Fibroblast of skin of left biceps (primary cell): Measurements from ENCODE around the gene DUOX2.
"Not testable (repeated sequence)": the region's sequence is repeated elsewhere in the genome, so short reads cannot be mapped to it uniquely, and the experiment has no call there.

ENCODE experiments used
- DNase-seq, 2 experiments: peaks; one replicate each; pipeline ENCODE4 v3.0.0-alpha.2; 2013; ENCODE audit warnings: low read depth in 2 of 2

Gene DUOX2

GRCh38 chr15:45118996-45119395, 5.0 kb upstream of the DUOX2 start:
- DNase-seq, result no peak

DNA sequence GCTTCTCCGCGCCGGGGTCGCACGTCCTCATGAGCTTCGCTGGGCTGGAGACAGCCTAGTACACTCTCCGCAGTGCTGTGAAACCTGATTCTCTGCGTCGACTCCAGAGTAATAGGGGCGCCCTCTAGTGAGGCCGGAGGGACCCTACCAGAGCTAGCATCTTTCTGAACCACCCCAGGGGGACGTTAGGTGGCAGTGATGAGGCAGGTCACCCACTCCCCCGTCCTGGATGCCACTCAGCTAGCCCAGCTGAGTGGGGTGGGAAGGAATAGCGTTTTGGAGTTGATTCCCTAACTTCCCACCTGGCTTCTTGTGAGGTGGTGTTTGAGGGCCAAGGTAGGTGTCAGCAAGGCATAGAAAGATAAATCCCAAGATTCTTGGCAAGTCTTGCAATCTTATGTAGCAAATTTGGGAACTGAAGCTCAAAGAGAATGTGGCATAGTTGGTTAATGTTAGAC, 4.2 kb upstream of the DUOX2 start:
- peak; percentile 64 to 67 for DNase-seq

- no peak for DNase-seq
Measured at GRCh38 chr15:45117308-45118130, 3.5 kb upstream of the DUOX2 start.

GRCh38 chr15:45116482-45117307, 2.7 kb upstream of the DUOX2 start:
- no peak for DNase-seq

GRCh38 chr15:45116006-45116481, 2.1 kb upstream of the DUOX2 start:
- no peak for DNase-seq

DNA sequence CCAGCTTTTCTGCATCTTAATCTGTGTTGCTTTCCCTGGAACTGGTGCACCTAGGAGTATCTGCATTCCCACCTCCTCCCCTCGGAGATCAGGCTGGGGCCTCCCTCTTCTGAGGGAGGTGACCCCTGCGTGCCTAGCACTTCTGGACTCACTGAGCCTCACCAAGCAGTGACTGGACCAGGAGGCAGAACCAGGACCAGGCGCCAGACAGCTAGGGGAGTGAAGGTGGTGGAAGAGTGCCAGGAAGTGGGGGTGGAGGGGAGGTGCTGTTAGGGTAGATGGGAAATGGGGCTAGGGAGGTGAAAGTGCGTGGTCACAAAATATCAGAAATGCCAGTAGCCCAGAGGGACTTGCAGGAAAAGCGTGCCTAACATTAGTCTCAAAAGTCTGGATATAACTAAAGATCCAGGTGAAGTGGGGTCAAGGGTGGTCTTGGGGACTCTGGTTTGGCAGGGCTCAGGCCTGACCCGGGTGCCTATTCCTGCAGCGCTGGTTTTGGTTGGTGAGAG, 1.4 kb upstream of the DUOX2 start:
- DNase-seq, result no peak

- DNase-seq, result no peak
Measured at GRCh38 chr15:45114751-45115085, 746 bp upstream of the DUOX2 start.

DNA sequence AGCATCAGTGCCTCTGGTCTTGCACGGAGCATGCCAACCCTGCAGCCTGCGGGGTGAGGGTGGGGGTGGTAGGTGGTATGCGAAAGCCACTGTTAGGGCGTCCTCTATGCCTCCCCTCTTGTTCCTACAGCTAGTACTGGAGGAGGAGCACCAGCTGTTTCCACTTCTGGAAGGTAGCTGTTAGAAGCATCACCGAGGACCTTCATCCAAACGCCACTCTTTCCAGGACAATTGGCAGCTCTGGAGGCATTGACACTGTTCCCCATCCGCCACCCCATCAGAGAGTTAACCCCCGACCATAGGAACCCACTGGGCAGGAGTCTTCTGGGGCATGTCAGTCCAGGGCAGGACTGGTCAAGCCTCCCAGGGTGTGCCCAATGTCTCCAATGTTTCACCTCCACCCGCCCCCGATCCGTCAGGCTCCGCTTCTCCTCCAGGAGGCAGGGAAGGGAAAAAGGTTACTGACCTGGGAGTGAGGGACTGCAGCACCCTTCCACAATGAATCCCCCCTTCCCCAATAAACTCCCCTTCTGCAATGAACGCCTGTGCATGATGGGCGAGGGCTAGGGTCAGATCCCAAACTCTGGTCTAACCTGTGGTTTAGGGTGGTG, 487 bp downstream of the DUOX2 start:
- DNase-seq, result no peak

DNA sequence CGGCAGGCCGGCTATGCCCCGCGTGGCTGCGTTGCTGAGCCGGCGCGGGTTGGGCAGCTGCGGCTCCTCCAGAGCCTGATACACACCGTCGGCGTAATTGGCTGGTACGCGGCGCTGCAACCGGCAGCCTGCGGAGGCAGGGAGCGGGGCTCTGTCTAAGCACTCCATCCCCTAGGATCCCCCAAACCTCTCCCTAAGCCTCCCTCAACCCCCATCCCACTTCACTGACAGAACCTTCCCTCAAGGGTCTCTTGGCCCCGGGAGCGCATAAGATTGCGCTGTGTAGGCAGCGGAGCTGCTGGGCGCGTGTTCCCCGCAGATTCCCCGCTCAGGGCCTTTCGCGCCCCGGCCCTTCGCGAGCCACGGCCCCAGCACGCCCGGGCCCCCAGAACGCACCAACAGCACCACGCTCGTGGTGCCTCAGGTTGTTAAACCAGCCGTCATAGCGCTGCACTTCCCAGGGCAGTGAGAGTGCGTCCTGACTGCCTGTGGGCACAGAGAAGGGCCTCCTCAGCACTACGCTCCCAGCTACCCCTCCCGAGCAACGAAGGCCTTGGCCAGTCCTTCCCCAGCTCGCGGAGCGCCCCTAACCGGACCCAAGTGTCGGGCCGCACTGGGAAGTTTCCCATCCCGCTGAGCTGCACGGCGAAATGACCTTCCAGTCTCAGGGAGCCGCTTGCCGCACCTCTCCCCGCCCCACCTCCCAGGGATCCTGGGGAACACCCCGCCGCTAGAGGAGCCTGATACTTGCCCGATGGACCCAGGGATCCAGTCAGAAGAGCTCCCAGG, 1.2 kb downstream of the DUOX2 start:
- no peak for DNase-seq

- no peak for DNase-seq
Measured at GRCh38 chr15:45112143-45112590, 1.8 kb downstream of the DUOX2 start.

- DNase-seq, result no peak
Measured at GRCh38 chr15:45111390-45112142, 2.4 kb downstream of the DUOX2 start.

GRCh38 chr15:45110256-45110820, 3.6 kb downstream of the DUOX2 start:
- no peak for DNase-seq

GRCh38 chr15:45107941-45108630, 5.9 kb downstream of the DUOX2 start:
- no peak for DNase-seq

GRCh38 chr15:45106002-45106790, 7.8 kb downstream of the DUOX2 start:
- no peak for DNase-seq

DNA sequence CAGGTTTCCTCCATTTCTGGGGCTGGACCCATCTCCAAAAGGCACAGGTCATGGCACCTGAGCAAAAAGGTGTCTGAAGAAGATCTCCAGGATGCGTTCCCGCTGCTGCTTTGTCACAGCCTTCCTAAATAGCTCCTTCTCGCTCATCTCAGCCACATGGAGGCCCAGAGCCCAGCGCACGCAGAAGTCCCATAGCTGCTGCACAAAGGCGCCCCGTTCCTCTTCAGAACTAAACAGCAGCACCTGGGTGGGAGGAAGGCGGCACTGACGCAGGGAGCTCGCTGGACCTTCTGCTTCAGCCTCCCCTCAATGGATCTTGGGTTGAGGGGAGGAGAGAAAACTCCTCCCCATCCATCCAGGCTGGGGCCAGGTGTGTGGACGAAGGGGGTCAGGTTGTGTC, 8.4 kb downstream of the DUOX2 start:
- DNase-seq, result no peak

DNA sequence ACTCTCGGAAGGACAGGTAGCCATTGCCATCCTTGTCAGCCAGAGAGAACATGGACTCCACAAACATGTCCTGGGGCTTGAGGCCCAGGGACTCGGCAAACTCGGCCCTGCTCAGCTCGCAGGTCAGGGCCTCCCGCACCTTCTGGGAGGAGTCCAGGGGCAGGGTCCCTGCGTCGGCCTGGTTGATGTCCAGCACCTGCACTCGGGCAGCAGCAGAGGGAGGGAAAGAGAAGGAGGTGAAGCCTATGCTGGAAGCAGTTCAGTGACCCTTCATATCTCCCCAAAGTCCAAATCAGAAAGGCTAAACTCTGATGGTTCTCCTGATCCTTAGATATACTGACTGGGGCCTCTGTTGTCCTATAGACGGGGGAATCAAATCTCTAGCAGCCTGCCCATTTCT, 9.8 kb downstream of the DUOX2 start:
- not testable (repeated sequence) for DNase-seq

DNA sequence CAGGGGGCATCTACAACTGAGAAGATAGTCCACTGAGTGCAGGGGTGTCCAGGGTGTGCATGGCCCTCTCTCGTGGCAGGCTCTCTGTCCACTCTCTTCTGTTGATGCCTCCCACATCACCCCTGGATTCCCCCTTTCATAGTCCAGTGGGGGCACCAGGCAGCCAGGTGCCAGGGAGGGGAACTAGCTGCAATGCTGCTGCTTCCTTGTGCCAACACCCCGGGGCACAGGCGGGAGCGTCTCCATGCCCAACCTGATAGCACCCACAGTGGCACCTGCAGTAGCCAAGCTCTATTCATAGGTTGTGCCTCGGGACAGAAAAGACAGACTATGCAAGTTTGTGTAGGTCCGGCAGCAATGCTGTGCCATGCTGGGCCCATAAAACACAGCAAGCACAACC, 11.7 kb downstream of the DUOX2 start:
- no peak for DNase-seq

DNA sequence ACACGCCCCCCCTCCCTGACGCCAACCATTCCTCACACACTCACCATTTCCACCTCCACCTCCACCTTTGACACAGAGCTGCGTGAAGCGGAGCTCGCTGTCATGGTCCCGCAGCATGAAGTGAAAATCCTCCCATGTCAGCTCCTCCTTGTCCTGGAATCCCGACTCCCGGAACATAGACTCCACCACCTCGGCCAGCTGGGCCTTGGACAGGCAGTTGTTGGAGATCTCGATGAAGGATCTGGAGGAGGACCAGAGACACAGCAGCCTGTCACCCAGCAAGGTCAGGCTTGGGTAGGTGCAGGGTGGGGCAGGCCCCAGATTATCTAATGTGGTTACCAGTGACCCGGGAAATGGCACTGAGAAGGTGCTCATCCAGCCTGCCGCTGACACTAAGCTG, 12.2 kb downstream of the DUOX2 start:
- no peak for DNase-seq
